Natural killer cell (primary cell): ENCODE measurements around the gene CPA1. TPM values are rescaled to one million over a fixed set of nuclear protein-coding genes. Genes with fewer than 3 reads are reported as not detected.

Experiments used
- ATAC-seq, 3 donors: fragments of 150-1000 bp in 2 of 3; fragments of 200-7000 bp in 1 of 3; cut with Tn5 transposase; 1 replicate in 1 of 3; 2 replicates in 2 of 3; pipeline ENCODE4 v1.10.0; 2021; ENCODE audit warnings: mild to moderate bottlenecking in 2 of 3, moderate library complexity in 2 of 3
- DNase-seq, 2 donors: peaks; one replicate each; pipeline versions ENCODE4 v3.0.0 to v3.0.0-alpha.2; 2013 to 2021; ENCODE audit warnings: mixed read lengths in 1 of 2
- H3K27ac ChIP-seq: one replicate; pipeline ENCODE4 v1.5.1; 2013; ENCODE audit warnings: mild to moderate bottlenecking, low read length
- H3K27me3 ChIP-seq: one replicate; pipeline ENCODE4 v1.6.1; 2013; ENCODE audit warnings: low read length; ENCODE audit not compliant: control insufficient read depth, insufficient read depth
- H3K36me3 ChIP-seq: one replicate; pipeline ENCODE4 v1.6.1; 2013; ENCODE audit warnings: low read length; ENCODE audit not compliant: control insufficient read depth, insufficient read depth
- H3K4me1 ChIP-seq: one replicate; pipeline ENCODE4 v1.6.1; 2013; ENCODE audit warnings: low read length; ENCODE audit not compliant: control insufficient read depth, insufficient read depth
- H3K4me3 ChIP-seq: one replicate; pipeline ENCODE4 v1.5.1; 2013; ENCODE audit warnings: low read length
- H3K9me3 ChIP-seq: one replicate; pipeline ENCODE4 v1.6.1; 2013; ENCODE audit warnings: low read length; ENCODE audit not compliant: control insufficient read depth, insufficient read depth
- H3K27ac Mint-ChIP-seq, 2 donors: one replicate each; pipeline ENCODE4 v1.8.0; 2022; ENCODE audit warnings: mild to moderate bottlenecking in 2 of 2, mixed read lengths in 2 of 2, moderate library complexity in 1 of 2
- H3K27me3 Mint-ChIP-seq, 2 donors: one replicate each; pipeline ENCODE4 v1.8.0; 2022; ENCODE audit warnings: low read depth in 2 of 2, mixed read lengths in 2 of 2
- H3K36me3 Mint-ChIP-seq: one replicate; pipeline ENCODE4 v1.8.0; 2022; ENCODE audit warnings: mixed read lengths
- H3K4me1 Mint-ChIP-seq, 2 donors: one replicate each; pipeline ENCODE4 v1.8.0; 2022; ENCODE audit warnings: mixed read lengths in 2 of 2
- H3K4me3 Mint-ChIP-seq: one replicate; pipeline ENCODE4 v1.8.0; 2022; ENCODE audit warnings: mild to moderate bottlenecking, moderate library complexity, mixed read lengths
- H3K9me3 Mint-ChIP-seq, 2 donors: one replicate each; pipeline ENCODE4 v1.8.0; 2022; ENCODE audit warnings: mixed read lengths in 2 of 2
- CTCF ChIP-seq: fragments of 200-600 bp; IDR thresholded peaks from one replicate; pipeline ENCODE4 v1.8.0; 2022; ENCODE audit warnings: antibody characterized with exemption
- WGBS: methylation state at CpG from one replicate; pipeline ENCODE4 v1.1.7; 2013; ENCODE audit warnings: missing lambda C conversion rate; ENCODE audit not compliant: insufficient coverage; 5-methylcytosine and 5-hydroxymethylcytosine counted together
- intact Hi-C: fragments of 100-400 bp; cut with micrococcal nuclease; formaldehyde crosslinking; loops from one replicate; pipeline ENCODE4 v1.14.2; 2022
- total RNA-seq, 4 donors: library from RNA; stranded (reverse); fragments of 120-200 nt in 1 of 4; gene quantifications; one replicate each; pipeline versions ENCODE4 v1.2.3 to v1.2.4, GENCODE V29; 2013 to 2022

CPA1 gene
- total RNA-seq, 3 donors from 2014 or later (not counting 1 experiment from before 2014, with no cell fraction given), result not detected

GRCh38 chr7:130384841-130385599, 4.7 kb downstream of the CPA1 start:
- intact Hi-C loops, result no loop called here
- no peaks in the 10 kb centered on the region for H3K36me3 ChIP-seq
- ATAC-seq, result no peak
- no peak overlapping the region for H3K27ac Mint-ChIP-seq
- TF ChIP-seq CTCF, result no peak
- no peaks in the 10 kb centered on the region for H3K27me3 Mint-ChIP-seq
- no peak overlapping the region for H3K4me3 Mint-ChIP-seq
- H3K36me3 Mint-ChIP-seq, result no peaks in the 10 kb centered on the region
- H3K4me3 ChIP-seq, result no peak overlapping the region
- no peaks in the 10 kb centered on the region for H3K27me3 ChIP-seq
- 90% methylated on average over 13 of the region's 13 CpGs for WGBS
- H3K4me1 ChIP-seq, result no peaks in the 10 kb centered on the region
- H3K9me3 ChIP-seq, result no peaks in the 10 kb centered on the region
- H3K4me1 Mint-ChIP-seq, result no peaks in the 10 kb centered on the region
- no peaks in the 10 kb centered on the region for H3K9me3 Mint-ChIP-seq
- no peak overlapping the region for H3K27ac ChIP-seq
- no peak for DNase-seq

GRCh38 chr7:130385600-130386066, 5.3 kb downstream of the CPA1 start:
- no peak for DNase-seq
- Histone ChIP-seq H3K9me3 (no peaks in the 10 kb centered on the region), H3K4me3 (no peak overlapping the region), H3K4me1 (no peaks in the 10 kb centered on the region), H3K27ac (no peak overlapping the region), H3K27me3 (no peaks in the 10 kb centered on the region), H3K36me3 (no peaks in the 10 kb centered on the region)
- no peak for TF ChIP-seq CTCF
- Mint-ChIP-seq H3K27ac (no peak overlapping the region), H3K4me3 (no peak overlapping the region), H3K27me3 (no peaks in the 10 kb centered on the region), H3K36me3 (no peaks in the 10 kb centered on the region), H3K9me3 (no peaks in the 10 kb centered on the region), H3K4me1 (no peaks in the 10 kb centered on the region)
- no peak for ATAC-seq
- WGBS, result 96% methylated on average over 6 of the region's 6 CpGs
- intact Hi-C loops, result no loop called here

- Histone ChIP-seq H3K4me3 (no peak overlapping the region), H3K27ac (no peak overlapping the region), H3K4me1 (no peaks in the 10 kb centered on the region), H3K27me3 (no peaks in the 10 kb centered on the region), H3K36me3 (no peaks in the 10 kb centered on the region), H3K9me3 (no peaks in the 10 kb centered on the region)
- 95% methylated on average over 3 of the region's 3 CpGs for WGBS
- ATAC-seq, result no peak
- no peak overlapping the region for H3K27ac Mint-ChIP-seq
- no peaks in the 10 kb centered on the region for H3K4me1 Mint-ChIP-seq
- H3K36me3 Mint-ChIP-seq, result no peaks in the 10 kb centered on the region
- DNase-seq, result no peak
- H3K4me3 Mint-ChIP-seq, result no peak overlapping the region
- H3K9me3 Mint-ChIP-seq, result no peaks in the 10 kb centered on the region
- no peaks in the 10 kb centered on the region for H3K27me3 Mint-ChIP-seq
- TF ChIP-seq CTCF, result no peak
- intact Hi-C loops, result no loop called here
Observed at GRCh38 chr7:130386876-130387275, 6.6 kb downstream of the CPA1 start.

DNA sequence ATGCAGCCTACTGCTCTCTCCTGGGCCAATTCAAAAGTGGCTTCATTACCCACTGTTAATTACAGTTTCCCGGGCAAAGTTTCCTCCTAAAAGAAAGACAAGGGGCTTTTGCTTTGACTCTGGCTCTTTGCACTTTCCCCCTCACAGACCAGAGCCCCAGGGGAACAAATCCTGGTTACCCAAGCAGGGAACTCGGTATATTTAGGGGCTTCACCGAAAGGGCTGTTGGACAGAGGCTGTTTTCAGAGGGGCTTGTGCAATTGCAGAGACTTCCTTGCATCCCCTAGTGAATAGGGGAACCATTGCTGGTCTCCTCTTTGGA, 7.0 kb downstream of the CPA1 start:
- no peak overlapping the region for H3K27ac ChIP-seq
- intact Hi-C loops, result no loop called here
- H3K4me3 Mint-ChIP-seq, result no peak overlapping the region

More for the DNA sequence above, 7.0 kb downstream of the CPA1 start:
- TF ChIP-seq CTCF, result no peak
- no peaks in the 10 kb centered on the region for H3K27me3 ChIP-seq
- H3K36me3 Mint-ChIP-seq, result no peaks in the 10 kb centered on the region
- no peaks in the 10 kb centered on the region for H3K27me3 Mint-ChIP-seq
- H3K27ac Mint-ChIP-seq, result no peak overlapping the region
- WGBS, result 91% methylated on average over 3 of the region's 3 CpGs
- H3K4me3 ChIP-seq, result no peak overlapping the region
- H3K9me3 ChIP-seq, result no peaks in the 10 kb centered on the region
- no peaks in the 10 kb centered on the region for H3K4me1 ChIP-seq
- no peaks in the 10 kb centered on the region for H3K4me1 Mint-ChIP-seq
- DNase-seq (no peak), ATAC-seq (no peak)
- no peaks in the 10 kb centered on the region for H3K9me3 Mint-ChIP-seq
- no peaks in the 10 kb centered on the region for H3K36me3 ChIP-seq
